Measurements from ENCODE around the gene NAT8. TPM values are rescaled to one million over a fixed set of nuclear protein-coding genes. Genes with fewer than 3 reads are reported as not detected.
"Not testable (repeated sequence)": the region's sequence is repeated elsewhere in the genome, so short reads cannot be mapped to it uniquely, and the experiment has no call there.

The NAT8 gene, protein sequence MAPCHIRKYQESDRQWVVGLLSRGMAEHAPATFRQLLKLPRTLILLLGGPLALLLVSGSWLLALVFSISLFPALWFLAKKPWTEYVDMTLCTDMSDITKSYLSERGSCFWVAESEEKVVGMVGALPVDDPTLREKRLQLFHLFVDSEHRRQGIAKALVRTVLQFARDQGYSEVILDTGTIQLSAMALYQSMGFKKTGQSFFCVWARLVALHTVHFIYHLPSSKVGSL
- total RNA-seq: not detected
- long read RNA-seq, donor 1: 0 reads
- long read RNA-seq, donor 2: 0 reads

- intact Hi-C loops (cut with DNase I): no loop called here
- DNase-seq (ENCODE audit: low spot score): no peak
Measured at GRCh38 chr2:73642338-73643018, at the start of gene NAT8. Gene NAT8, minus strand, starts transcription at chr2:73642422. Its CDS starts 794 bp downstream, at chr2:73641628.

DNA sequence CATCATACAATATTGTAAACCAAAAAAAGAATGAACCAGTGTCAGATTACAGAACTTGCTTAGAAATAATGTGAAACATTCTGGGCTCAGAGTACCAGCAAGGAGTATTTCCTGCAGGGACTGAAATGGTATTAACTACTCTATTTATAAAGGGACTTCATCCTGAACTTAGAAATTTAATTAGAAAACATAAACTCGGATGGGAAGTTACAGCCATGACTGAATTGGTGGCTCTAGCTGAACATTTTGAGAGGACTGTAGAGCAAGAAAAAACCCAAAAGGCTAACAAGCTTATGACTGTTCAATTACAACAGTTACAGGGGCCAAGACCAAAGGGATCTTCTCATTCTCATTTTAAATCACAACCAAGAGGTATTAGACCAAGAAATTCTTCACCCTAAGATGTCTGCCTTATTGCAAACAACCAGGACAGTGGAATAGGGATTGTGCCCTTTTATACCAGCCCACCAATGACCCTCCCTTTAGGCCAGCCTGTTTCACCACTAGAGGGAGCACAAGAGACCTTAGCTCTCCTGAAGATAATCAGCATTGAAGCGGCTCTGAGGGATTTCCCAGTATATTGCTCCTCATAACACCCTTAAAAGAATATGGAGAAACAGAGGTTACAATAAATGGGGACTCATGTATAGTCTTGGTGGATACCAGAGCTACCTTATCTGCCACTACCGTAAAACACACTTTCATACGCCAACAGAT is 48.3 kb upstream of the NAT8 start:
- DNase-seq (ENCODE audit: low spot score); intact Hi-C loops (cut with DNase I): not testable (repeated sequence)

- intact Hi-C loops (cut with DNase I); DNase-seq (ENCODE audit: low spot score): not testable (repeated sequence)
Measured at GRCh38 chr2:73688494-73688893, 46.3 kb upstream of the NAT8 start.

DNA sequence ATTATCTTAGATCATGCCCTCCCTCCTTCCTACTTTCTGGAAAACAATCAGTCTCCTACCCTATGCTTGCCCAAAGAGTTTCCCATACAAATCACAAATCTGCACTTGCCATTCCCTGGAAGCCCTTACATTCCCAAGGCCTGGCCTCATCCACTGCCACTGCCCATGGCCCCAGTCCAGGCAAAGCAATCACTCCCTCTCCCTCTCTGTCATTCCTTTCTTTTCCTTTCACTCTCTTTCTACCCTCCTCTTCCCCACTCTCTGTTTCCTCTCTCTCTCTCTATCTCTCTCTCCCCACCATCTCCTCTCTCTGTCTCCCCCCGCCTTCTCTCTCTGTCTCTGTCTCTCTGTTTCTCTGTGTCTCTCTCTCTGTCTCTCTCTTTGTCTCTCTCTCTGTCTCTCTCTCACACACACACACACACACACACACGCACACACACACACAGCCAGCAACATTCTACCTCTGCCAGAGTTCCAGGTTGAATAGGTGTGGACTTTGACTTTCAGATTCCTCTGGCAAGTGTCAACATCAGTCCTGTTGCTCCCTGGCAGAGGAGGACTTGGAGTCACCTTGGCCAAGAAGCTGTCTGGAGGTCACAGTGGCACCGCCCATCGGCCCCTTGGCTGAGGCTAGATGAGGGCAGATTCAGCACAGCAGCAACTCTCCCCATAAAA is 43.7 kb upstream of the NAT8 start:
- intact Hi-C loops (cut with DNase I): no loop called here
- no peak for DNase-seq (ENCODE audit: low spot score)

DNA sequence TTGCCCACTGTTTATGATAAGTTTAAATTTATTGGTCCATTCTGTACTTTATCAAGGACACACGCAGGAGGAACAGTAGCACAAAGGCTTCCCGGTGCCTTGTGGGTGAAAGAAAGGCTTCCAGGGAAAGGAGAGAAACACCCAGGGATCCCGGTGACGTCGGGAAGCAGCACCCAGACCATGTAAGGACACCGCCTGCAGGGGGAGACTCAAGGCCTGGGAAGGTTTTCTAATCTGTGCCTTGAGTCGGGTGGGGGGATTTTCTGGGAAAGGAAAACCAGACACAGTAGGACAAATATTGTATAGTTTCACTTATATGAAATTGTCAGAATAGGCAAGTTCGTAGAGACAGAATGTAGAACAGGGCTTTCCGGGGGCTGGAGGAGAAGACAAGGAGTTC is 42.7 kb upstream of the NAT8 start:
- intact Hi-C loops (cut with DNase I); DNase-seq (ENCODE audit: low spot score): not testable (repeated sequence)

- intact Hi-C loops (cut with DNase I); DNase-seq (ENCODE audit: low spot score): not testable (repeated sequence)
Measured at GRCh38 chr2:73684325-73684724, 42.1 kb upstream of the NAT8 start.

DNA sequence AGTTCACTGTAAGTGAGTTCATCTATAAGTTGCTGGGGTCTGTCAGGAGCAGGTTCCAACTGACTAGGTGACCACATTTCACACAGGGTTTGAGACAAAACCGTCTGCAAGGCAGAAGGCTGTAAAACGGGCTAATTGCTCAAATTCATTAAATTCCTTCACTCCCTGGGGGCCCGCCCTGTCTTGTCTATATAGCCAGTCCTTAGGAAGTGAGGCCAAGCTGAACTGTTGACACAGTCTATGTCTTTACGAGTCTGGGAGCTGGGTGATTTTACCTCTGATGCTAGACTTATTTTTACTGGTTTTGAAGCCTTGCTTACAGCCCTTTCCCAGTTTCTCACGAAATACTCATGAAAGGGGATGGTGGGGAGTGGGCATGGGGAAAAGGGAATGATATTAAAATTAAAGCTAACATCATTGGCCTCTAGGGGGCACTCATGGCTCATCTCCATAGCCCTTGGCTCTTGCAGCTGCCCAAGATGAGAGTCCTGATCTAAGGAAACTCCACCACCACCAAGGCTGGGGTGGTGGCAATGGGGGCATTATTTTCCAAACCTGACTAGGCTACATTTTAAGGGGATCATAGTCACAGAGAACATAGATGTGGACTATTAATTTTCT is 37.8 kb upstream of the NAT8 start:
- DNase-seq (ENCODE audit: low spot score); intact Hi-C loops (cut with DNase I): not testable (repeated sequence)

DNA sequence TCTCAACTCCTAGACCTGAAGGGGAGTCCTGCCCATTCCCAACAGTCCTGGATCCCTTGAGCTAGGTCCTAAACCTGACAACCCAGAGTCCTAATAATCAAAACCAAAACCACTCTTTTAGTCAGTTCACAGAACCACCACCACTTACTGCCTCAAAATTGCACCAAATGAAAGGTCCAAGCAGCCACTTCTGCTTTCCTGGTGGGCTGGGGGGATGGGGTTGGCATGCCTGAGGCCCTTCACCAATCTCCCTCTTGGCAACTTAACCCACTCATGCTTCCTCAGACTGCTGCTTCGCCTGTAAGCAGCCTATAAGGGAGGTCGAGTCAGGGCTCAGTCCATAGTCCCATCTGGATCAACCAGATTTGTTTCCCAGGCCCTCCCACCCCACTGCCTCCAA is 37.0 kb upstream of the NAT8 start:
- DNase-seq (ENCODE audit: low spot score); intact Hi-C loops (cut with DNase I): not testable (repeated sequence)

- intact Hi-C loops (cut with DNase I); DNase-seq (ENCODE audit: low spot score): not testable (repeated sequence)
Measured at GRCh38 chr2:73678008-73678407, 35.8 kb upstream of the NAT8 start.

DNA sequence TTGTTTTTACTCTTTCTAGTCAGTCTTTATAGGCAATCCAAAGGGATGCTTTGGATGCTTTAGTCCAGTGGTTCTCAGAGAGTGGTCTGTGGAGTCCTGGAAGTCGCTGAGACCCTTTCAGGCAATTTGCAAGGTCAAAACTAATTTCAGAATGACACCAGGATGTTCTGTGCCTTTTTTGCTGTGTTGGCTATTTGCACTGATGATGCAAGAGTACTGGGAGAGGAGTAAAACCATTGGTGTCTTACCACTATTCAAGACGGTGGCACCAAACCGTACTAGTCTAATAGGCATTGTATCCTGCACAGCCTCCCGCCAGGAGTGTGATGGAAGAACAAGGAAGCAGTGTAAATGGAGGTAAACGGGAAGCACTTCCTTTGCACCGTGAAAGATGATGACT is 34.0 kb upstream of the NAT8 start:
- DNase-seq (ENCODE audit: low spot score); intact Hi-C loops (cut with DNase I): not testable (repeated sequence)

DNA sequence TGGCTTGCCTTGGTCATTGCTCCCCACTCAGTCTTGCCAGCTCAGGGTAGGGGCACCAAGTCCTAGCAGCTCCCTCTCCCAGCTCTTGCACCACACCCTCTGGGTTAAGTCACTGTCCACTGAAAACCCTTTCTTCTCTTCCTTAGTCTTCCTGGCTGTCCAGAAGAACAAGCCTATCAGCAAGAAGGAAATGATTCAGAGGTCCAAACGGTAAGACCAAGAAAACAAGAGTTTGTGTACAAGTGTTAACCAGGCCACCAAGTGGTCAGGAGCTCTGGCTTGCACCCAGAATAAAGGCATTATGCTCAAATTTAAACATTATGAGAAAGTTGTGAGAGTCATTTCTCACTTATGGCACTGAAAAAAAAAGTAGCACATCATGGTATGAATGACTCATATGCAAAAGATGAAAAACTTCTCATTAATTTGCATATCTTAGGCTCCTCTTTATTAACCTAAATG is 32.5 kb upstream of the NAT8 start:
- intact Hi-C loops (cut with DNase I); DNase-seq (ENCODE audit: low spot score): not testable (repeated sequence)

GRCh38 chr2:73669976-73670375 is 27.8 kb upstream of the NAT8 start:
- DNase-seq (ENCODE audit: low spot score); intact Hi-C loops (cut with DNase I): not testable (repeated sequence)

- intact Hi-C loops (cut with DNase I): not testable (repeated sequence)
Measured at GRCh38 chr2:73667239-73667638, 25.0 kb upstream of the NAT8 start.

DNA sequence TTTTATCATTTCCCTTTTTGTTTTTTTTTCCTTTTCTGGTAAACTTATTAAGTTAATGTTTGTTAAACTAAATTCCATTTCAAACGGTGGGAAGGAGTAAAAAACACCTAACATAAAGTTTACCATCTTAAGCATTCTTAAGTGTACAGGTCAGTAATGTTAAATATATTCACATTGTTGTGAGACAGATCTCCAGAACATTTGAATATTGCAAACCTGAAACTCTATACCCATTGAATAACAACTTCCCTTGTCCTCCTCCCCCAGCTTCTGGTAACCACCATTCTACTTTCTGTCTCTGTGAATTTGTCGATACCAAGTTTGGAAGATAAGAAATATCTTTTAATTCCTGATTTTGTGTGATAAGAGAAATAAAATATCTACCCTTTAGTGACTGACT is 12.0 kb upstream of the NAT8 start:
- no peak for DNase-seq (ENCODE audit: low spot score)
- intact Hi-C loops (cut with DNase I): no loop called here

More at GRCh38 chr2:73667239-73667638, 25.0 kb upstream of the NAT8 start:
- not testable (repeated sequence) for DNase-seq (ENCODE audit: low spot score)

- DNase-seq (ENCODE audit: low spot score): no peak
- intact Hi-C loops (cut with DNase I): no loop called here
Measured at GRCh38 chr2:73652348-73652747, 10.1 kb upstream of the NAT8 start.

GRCh38 chr2:73651591-73652230 is 9.5 kb upstream of the NAT8 start:
- DNase-seq (ENCODE audit: low spot score): no peak
- intact Hi-C loops (cut with DNase I): no loop called here

GRCh38 chr2:73647690-73648089 is 5.5 kb upstream of the NAT8 start:
- intact Hi-C loops (cut with DNase I); DNase-seq (ENCODE audit: low spot score): not testable (repeated sequence)

DNA sequence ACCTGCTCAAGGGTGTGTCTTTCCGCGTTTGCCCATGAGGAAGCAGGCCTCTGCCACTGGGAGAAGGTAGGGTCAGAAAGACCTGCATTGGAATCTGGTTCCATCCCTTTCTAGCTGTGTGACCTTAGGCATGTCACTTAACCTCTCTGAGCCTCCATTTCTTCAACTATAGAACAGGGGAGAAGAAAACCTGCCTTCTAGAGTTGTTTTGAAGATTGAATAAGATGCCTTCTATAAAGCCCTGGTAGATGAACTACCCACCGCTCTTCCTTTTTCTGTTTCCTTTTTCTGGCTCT is 507 bp downstream of the NAT8 start:
- intact Hi-C loops (cut with DNase I): no loop called here

More for the DNA sequence above, 507 bp downstream of the NAT8 start:
- DNase-seq (ENCODE audit: low spot score): no peak
